GM12891 (cell line): Measurements from ENCODE around the gene INPPL1.

Source experiments
- POLR2A ChIP-seq: IDR thresholded peaks from 2 replicates; pipeline ENCODE4 v1.6.1; 2011; ENCODE audit warnings: low read depth, low read length, control low read depth
- POLR2AphosphoS5 ChIP-seq: IDR thresholded peaks from 2 replicates; pipeline ENCODE4 v1.6.1; 2011; ENCODE audit warnings: low read depth, low read length, control low read depth
- SPI1 ChIP-seq: IDR thresholded peaks from 2 replicates; pipeline ENCODE4 v1.6.1; 2011; ENCODE audit warnings: low read depth, low read length, control low read depth
- TAF1 ChIP-seq: IDR thresholded peaks from 2 replicates; pipeline ENCODE4 v1.6.1; 2011; ENCODE audit warnings: low read depth, low read length, control low read depth

DNA sequence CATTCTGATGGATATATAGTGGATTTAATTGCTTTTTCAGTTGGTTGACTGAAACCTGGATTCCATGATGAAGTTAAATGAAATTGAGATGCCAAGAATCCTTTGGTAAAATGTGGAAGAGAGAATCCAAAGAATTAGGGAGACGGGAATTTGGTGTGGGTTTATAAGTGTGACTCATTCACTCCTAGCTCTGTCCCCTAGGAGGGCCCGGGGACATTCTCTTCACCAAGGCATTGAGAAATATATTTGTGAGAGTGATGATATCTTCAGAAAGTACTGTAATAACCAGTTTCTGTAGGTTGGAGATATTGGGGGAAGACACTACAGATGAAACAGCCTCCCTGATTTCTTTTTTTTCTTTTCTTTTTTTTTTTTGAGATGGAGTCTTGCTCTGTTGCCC, 33.0 kb downstream of the INPPL1 start:
- TF ChIP-seq POLR2AphosphoS5 (no peak), POLR2A (no peak), TAF1 (no peak), SPI1 (no peak)
